WERI-Rb-1 (cell line): ENCODE results near the gene EYS.

Source experiments
- DNase-seq: peaks from one replicate; pipeline ENCODE4 v3.0.0-alpha.2; 2020
- H3K27ac ChIP-seq: fragments of 250-450 bp; sonication (Bioruptor Pico); 2 replicates; pipeline ENCODE4 v1.5.1; 2020; ENCODE audit warnings: mild to moderate bottlenecking, moderate library complexity
- H3K27me3 ChIP-seq: fragments of 250-450 bp; sonication (Bioruptor Pico); 2 replicates; pipeline ENCODE4 v1.5.1; 2021; ENCODE audit warnings: mild to moderate bottlenecking, low read depth, moderate library complexity; ENCODE audit not compliant: insufficient read depth, severe bottlenecking
- H3K36me3 ChIP-seq: fragments of 250-450 bp; sonication (Bioruptor Pico); 2 replicates; pipeline ENCODE4 v1.5.1; 2020; ENCODE audit warnings: mild to moderate bottlenecking, moderate library complexity
- H3K4me3 ChIP-seq: 2 replicates; pipeline ENCODE4 v1.5.1; 2011; ENCODE audit warnings: low read depth, mild to moderate bottlenecking, control low read depth, low read length
- H3K9me3 ChIP-seq: fragments of 250-450 bp; sonication (Bioruptor Pico); 2 replicates; pipeline ENCODE4 v1.5.1; 2021; ENCODE audit warnings: mild to moderate bottlenecking, moderate library complexity; ENCODE audit not compliant: severe bottlenecking
- TF ChIP-seq, protein P1 (sequence below): IDR thresholded peaks from 2 replicates; pipeline ENCODE4 v1.5.1; 2011; ENCODE audit warnings: low read depth, mild to moderate bottlenecking, control low read depth, inconsistent platforms, low read length

EYS gene

DNA sequence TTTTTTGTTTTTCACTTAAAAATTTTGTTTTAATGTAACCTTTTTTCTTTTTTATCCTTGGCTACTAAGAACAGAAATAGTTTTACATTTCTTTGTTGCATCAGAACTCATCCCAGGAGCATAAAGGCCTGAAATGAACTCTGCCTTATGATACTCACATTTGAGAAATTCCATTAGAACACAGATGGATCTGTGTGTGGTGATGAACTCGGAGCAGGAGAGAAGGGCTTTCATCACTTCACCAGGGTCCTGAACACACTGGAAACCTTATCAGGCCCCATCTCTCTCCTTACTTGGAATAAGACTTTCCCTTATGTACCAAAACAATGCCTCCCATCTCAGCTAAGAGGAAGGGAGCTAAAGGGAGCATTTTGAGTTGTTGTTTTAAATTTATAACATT, 1932.1 kb downstream of the EYS start:
- Histone ChIP-seq H3K4me3 (no peak overlapping the region), H3K9me3 (peaks cover 2% of the 10 kb centered on the region), H3K36me3 (no peaks in the 10 kb centered on the region), H3K27me3 (no peaks in the 10 kb centered on the region), H3K27ac (no peak overlapping the region)
- TF ChIP-seq, protein P1, sequence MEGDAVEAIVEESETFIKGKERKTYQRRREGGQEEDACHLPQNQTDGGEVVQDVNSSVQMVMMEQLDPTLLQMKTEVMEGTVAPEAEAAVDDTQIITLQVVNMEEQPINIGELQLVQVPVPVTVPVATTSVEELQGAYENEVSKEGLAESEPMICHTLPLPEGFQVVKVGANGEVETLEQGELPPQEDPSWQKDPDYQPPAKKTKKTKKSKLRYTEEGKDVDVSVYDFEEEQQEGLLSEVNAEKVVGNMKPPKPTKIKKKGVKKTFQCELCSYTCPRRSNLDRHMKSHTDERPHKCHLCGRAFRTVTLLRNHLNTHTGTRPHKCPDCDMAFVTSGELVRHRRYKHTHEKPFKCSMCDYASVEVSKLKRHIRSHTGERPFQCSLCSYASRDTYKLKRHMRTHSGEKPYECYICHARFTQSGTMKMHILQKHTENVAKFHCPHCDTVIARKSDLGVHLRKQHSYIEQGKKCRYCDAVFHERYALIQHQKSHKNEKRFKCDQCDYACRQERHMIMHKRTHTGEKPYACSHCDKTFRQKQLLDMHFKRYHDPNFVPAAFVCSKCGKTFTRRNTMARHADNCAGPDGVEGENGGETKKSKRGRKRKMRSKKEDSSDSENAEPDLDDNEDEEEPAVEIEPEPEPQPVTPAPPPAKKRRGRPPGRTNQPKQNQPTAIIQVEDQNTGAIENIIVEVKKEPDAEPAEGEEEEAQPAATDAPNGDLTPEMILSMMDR: no peak
- DNase-seq: no peak

DNA sequence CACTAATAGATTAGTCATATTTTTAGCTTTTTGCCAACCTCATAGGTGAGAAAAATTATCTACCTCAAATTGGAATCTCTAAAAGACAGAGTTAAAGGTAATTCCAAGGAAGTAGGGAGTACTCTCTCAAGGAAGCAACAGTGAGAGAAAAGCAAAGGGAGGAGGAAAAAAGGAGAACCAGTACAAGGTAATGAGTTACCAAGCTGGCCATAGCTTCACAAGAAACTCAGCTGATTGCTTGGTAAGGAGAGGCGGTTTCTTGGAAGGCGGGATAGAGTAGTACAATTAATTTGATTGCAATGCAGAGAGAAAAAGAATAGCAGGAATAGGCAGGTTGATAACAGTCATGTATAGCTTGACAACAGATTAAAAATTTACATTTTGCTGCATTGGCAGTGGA, 1933.8 kb downstream of the EYS start:
- TF ChIP-seq, protein P1: no peak
- DNase-seq: no peak
- Histone ChIP-seq H3K27me3 (no peaks in the 10 kb centered on the region), H3K4me3 (no peak overlapping the region), H3K36me3 (no peaks in the 10 kb centered on the region), H3K27ac (no peak overlapping the region), H3K9me3 (no peaks in the 10 kb centered on the region)

DNA sequence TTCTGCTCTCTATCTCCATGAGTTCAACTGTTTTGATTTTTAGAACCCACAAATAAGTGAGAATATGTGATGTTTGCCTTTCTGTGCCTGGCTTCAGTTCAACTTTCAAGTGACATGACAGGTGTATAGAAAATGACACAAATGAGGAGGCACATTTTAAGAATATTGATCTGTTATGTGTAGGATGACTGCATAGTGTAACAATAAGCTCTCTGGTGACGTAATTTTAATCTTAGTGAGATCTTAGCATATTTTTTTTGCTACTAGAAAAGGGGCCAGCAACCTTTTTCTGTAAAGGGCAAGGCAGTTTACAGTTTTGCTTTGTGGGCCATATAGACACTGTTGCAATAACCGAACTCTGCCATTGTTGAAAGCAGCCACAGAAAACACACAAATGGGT, 1941.2 kb downstream of the EYS start:
- TF ChIP-seq, protein P1: no peak
- Histone ChIP-seq H3K36me3 (no peaks in the 10 kb centered on the region), H3K4me3 (no peak overlapping the region), H3K27ac (no peak overlapping the region), H3K27me3 (no peaks in the 10 kb centered on the region), H3K9me3 (no peaks in the 10 kb centered on the region)
- DNase-seq: no peak

DNA sequence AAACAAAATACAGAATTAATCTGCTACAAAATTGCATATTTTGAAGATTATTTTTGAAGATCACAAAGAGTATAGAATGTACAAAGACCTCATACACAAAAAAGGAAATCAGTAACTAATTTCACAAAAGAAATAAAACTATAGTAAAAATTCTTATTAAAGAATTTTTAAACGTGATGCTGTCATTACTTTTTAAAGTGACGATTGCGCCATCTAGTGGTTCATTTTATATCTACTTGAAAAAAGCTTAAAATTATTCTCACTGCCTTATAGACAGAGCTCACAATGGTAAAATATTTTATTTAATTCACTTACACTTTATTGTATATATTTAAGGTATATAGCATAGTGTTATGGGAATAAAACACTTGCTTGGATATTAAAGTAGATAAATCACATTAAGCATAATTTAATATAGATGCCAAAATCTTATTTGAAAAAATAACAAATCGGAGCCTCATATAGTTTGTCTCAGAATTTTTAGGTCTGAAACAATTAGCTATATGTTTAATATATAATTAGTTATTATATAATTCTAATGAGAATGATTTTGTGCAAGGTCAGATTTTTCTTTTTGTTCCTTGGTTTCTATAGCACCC, 1942.6 kb downstream of the EYS start:
- Histone ChIP-seq H3K27ac (no peak overlapping the region), H3K36me3 (no peaks in the 10 kb centered on the region), H3K27me3 (no peaks in the 10 kb centered on the region), H3K4me3 (no peak overlapping the region), H3K9me3 (no peaks in the 10 kb centered on the region)
- TF ChIP-seq, protein P1: no peak
- no peak for DNase-seq

DNA sequence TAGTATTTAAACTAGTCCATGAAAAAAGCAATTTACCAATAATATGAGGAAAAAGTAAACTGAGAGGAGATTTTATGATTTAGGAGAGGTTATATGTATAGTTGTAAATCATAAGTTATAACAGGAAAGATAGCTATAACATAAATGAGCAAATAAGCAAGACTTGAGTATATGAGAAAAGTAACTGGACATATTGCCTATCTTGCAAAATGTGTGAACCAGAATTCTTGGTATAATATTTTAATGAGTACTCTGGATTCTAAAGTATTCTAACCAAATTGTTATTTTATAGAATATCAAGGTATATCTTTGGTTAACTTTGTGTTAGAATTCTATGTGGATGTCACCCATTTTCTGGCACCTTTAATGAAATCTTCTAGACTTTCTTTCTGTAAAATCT, 1946.8 kb downstream of the EYS start:
- Histone ChIP-seq H3K36me3 (no peaks in the 10 kb centered on the region), H3K27me3 (no peaks in the 10 kb centered on the region), H3K9me3 (peaks cover 3% of the 10 kb centered on the region), H3K4me3 (no peak overlapping the region), H3K27ac (no peak overlapping the region)
- DNase-seq: no peak
- TF ChIP-seq, protein P1: no peak

DNA sequence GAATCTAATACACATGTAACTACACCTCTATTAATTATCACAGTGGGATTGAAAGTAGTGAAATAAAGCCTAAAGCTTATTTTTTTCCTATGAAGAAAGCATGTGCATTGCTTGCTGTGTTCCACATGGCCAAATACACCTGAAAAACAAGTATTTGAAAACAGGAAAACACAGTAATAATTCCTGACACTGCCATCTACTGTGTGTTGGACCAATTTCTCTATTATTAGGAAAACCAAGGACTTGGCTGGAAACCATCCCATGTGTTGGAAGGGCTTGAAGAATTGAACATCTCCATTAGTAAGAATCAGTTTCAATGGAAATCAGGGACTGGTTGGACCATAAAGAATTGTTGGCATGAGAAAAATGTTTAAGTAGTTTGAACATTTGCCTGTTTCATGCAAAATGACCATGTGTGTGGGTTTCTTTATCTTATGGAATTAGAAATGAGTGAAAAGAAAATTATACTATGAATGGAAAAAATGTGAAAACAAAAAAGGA, 1947.4 kb downstream of the EYS start:
- peaks cover 3% of the 10 kb centered on the region for H3K9me3 ChIP-seq
- H3K36me3 ChIP-seq: no peaks in the 10 kb centered on the region
- H3K27ac ChIP-seq: no peak overlapping the region
- TF ChIP-seq, protein P1: no peak
- H3K27me3 ChIP-seq: no peaks in the 10 kb centered on the region
- H3K4me3 ChIP-seq: no peak overlapping the region
- DNase-seq: no peak
